ENCODE data around the gene TAOK3.

Gene TAOK3

GRCh38 chr12:118328486-118329330 is 44.0 kb downstream of the TAOK3 start:
- peaks cover 72% of the 10 kb centered on the region for H3K4me1 ChIP-seq (ENCODE audit: insufficient read depth, low read length, poor library complexity, severe bottlenecking)
- H3K79me2 ChIP-seq (ENCODE audit: insufficient read depth, low read length) = peaks cover 80% of the 10 kb centered on the region
- peak overlapping the region; percentile 61 for H3K4me3 ChIP-seq (ENCODE audit: low read length, poor library complexity, severe bottlenecking)

DNA sequence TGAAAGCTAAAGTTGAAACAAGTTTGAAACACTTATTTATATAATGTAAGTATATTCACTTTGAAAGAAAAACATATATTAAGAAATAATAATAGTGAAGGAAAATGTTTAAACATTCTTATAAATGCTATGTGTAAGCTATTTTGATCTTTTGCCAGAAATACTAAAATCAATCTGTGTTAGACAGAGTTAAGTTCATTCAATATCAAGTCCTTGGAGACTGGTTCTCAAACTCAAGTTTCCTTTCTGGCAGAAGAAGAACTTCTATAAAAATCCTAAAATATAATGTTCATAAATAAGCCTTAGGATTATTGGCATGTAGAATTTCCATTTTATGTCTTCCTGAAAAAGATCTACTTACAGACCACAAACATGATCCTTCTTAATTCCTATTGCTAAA is 45.3 kb downstream of the TAOK3 start:
- Histone ChIP-seq H3F3A (ENCODE audit: low read depth) (peaks cover 17% of the 10 kb centered on the region), H3K9me3 (ENCODE audit: insufficient read depth, low read depth, low read length) (no peaks in the 10 kb centered on the region), H3K4me1 (ENCODE audit: insufficient read depth, low read length, poor library complexity, severe bottlenecking) (peaks cover 60% of the 10 kb centered on the region), H3K9me2 (replicated peaks; ENCODE audit: low read depth, low read length) (no peaks in the 10 kb centered on the region), H2AFZ (ENCODE audit: low read length) (no peak overlapping the region), H3K27me3 (ENCODE audit: insufficient read depth, low read length, poor library complexity, severe bottlenecking) (no peaks in the 10 kb centered on the region), H3K4me3 (ENCODE audit: low read length, poor library complexity, severe bottlenecking) (peak overlapping the region; percentile 8), H3K4me2 (ENCODE audit: low read depth, low read length, poor library complexity, severe bottlenecking) (peak overlapping the region; percentile 85), H3K36me3 (ENCODE audit: insufficient read depth, low read length) (peaks cover 6% of the 10 kb centered on the region; the same call in 1 of the 2 replicates), H3K79me2 (ENCODE audit: insufficient read depth, low read length) (peaks cover 80% of the 10 kb centered on the region), H4K20me1 (ENCODE audit: insufficient read depth, low read length, poor library complexity, severe bottlenecking) (no peaks in the 10 kb centered on the region), H3K9ac (ENCODE audit: low read depth, low read length, poor library complexity, severe bottlenecking) (peak overlapping the region; percentile 81)
- TF ChIP-seq CTCF (conservative IDR thresholded peaks at IDR 0.05; ENCODE audit: low read length) = no peak
- no peak for TF ChIP-seq EZH2phosphoT487 (IDR thresholded peaks at IDR 0.05; ENCODE audit: borderline replicate concordance)

More at GRCh38 chr12:118328486-118329330, 44.0 kb downstream of the TAOK3 start:
- Histone ChIP-seq H3K27me3 (ENCODE audit: insufficient read depth, low read length, poor library complexity, severe bottlenecking) (no peaks in the 10 kb centered on the region), H3K9me2 (replicated peaks; ENCODE audit: low read depth, low read length) (no peaks in the 10 kb centered on the region), H3K4me2 (ENCODE audit: low read depth, low read length, poor library complexity, severe bottlenecking) (peak overlapping the region; percentile 85), H3K9me3 (ENCODE audit: insufficient read depth, low read depth, low read length) (no peaks in the 10 kb centered on the region), H4K20me1 (ENCODE audit: insufficient read depth, low read length, poor library complexity, severe bottlenecking) (no peaks in the 10 kb centered on the region), H3F3A (ENCODE audit: low read depth) (peaks cover 17% of the 10 kb centered on the region), H2AFZ (ENCODE audit: low read length) (no peak overlapping the region), H3K9ac (ENCODE audit: low read depth, low read length, poor library complexity, severe bottlenecking) (peak overlapping the region; percentile 81), H3K36me3 (ENCODE audit: insufficient read depth, low read length) (peaks cover 6% of the 10 kb centered on the region; the same call in 1 of the 2 replicates)
- TF ChIP-seq CTCF (conservative IDR thresholded peaks at IDR 0.05; ENCODE audit: low read length) = no peak
- no peak for TF ChIP-seq EZH2phosphoT487 (IDR thresholded peaks at IDR 0.05; ENCODE audit: borderline replicate concordance)

DNA sequence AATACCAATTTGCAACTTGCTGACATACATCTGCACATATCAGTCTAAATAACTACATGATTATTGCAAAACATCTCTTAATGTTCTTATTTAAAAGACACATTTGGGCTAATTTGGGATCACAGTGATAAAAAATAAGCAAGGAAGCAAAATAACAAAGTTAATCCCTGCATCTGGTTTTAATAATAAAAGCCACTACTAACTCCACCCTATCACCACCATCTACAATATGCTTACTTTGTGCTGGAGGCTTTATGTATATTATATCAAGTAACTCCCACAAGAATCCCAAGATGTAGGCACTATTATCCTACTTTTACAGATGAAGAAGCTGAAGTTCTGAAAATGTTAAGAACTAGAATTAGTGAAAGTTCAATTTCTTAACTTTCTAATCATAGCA is 45.7 kb downstream of the TAOK3 start:
- Histone ChIP-seq H3K4me3 (ENCODE audit: low read length, poor library complexity, severe bottlenecking) (no peak overlapping the region), H3K9ac (ENCODE audit: low read depth, low read length, poor library complexity, severe bottlenecking) (peak overlapping the region; percentile 81), H3K4me2 (ENCODE audit: low read depth, low read length, poor library complexity, severe bottlenecking) (peak overlapping the region; percentile 85), H3K9me3 (ENCODE audit: insufficient read depth, low read depth, low read length) (no peaks in the 10 kb centered on the region), H4K20me1 (ENCODE audit: insufficient read depth, low read length, poor library complexity, severe bottlenecking) (no peaks in the 10 kb centered on the region), H3K4me1 (ENCODE audit: insufficient read depth, low read length, poor library complexity, severe bottlenecking) (peaks cover 56% of the 10 kb centered on the region), H3K27me3 (ENCODE audit: insufficient read depth, low read length, poor library complexity, severe bottlenecking) (no peaks in the 10 kb centered on the region), H3F3A (ENCODE audit: low read depth) (peaks cover 17% of the 10 kb centered on the region), H3K79me2 (ENCODE audit: insufficient read depth, low read length) (peaks cover 80% of the 10 kb centered on the region), H3K9me2 (replicated peaks; ENCODE audit: low read depth, low read length) (no peaks in the 10 kb centered on the region), H3K36me3 (ENCODE audit: insufficient read depth, low read length) (peaks cover 6% of the 10 kb centered on the region; the same call in 1 of the 2 replicates), H2AFZ (ENCODE audit: low read length) (no peak overlapping the region)
- TF ChIP-seq EZH2phosphoT487 (IDR thresholded peaks at IDR 0.05; ENCODE audit: borderline replicate concordance) (no peak), CTCF (conservative IDR thresholded peaks at IDR 0.05; ENCODE audit: low read length) (no peak)

All from Loucy (cell line).